H9 (cell line): ENCODE measurements around the gene MAP3K7CL. TPM values are rescaled to one million over a fixed set of nuclear protein-coding genes. Genes with fewer than 3 reads are reported as not detected.

Source experiments
- DNase-seq: peaks from one replicate; pipeline ENCODE4 v3.0.0-alpha.2; 2017
- H2AFZ ChIP-seq: one replicate; pipeline ENCODE4 v1.6.1; 2013; ENCODE audit warnings: mild to moderate bottlenecking, low read length, control low read depth, moderate library complexity
- H2AK5ac ChIP-seq: 2 replicates; pipeline ENCODE4 v1.6.1; 2013; ENCODE audit warnings: low read length, control low read depth, mixed read lengths; ENCODE audit not compliant: insufficient read length
- H2BK120ac ChIP-seq: one replicate; pipeline ENCODE4 v1.6.1; 2013; ENCODE audit warnings: low read depth, mild to moderate bottlenecking, low read length, control low read depth, inconsistent platforms; ENCODE audit not compliant: poor library complexity, severe bottlenecking
- H2BK12ac ChIP-seq: 2 replicates; pipeline ENCODE4 v1.6.1; 2013; ENCODE audit warnings: low read length, control low read depth, mixed read lengths, low read depth; ENCODE audit not compliant: insufficient read length
- H2BK15ac ChIP-seq: 2 replicates; pipeline ENCODE4 v1.6.1; 2013; ENCODE audit warnings: low read depth, low read length, control low read depth
- H2BK20ac ChIP-seq: one replicate; pipeline ENCODE4 v1.6.1; 2013; ENCODE audit warnings: low read depth, mild to moderate bottlenecking, low read length, control low read depth, inconsistent platforms; ENCODE audit not compliant: poor library complexity, severe bottlenecking
- H2BK5ac ChIP-seq: 2 replicates; pipeline ENCODE4 v1.6.1; 2013; ENCODE audit warnings: low read length, control low read depth, mixed read lengths; ENCODE audit not compliant: insufficient read length
- H3K14ac ChIP-seq: 2 replicates; pipeline ENCODE4 v1.6.1; 2013; ENCODE audit warnings: low read length, control low read depth; ENCODE audit not compliant: insufficient read depth
- H3K18ac ChIP-seq: 2 replicates; pipeline ENCODE4 v1.6.1; 2013; ENCODE audit warnings: low read depth, mild to moderate bottlenecking, mixed read lengths, low read length, control low read depth; ENCODE audit not compliant: insufficient read length
- H3K23ac ChIP-seq: 2 replicates; pipeline ENCODE4 v1.6.1; 2013; ENCODE audit warnings: low read length, control low read depth, mixed read lengths, low read depth; ENCODE audit not compliant: insufficient read length
- H3K23me2 ChIP-seq: 2 replicates; pipeline ENCODE4 v1.6.1; 2013; ENCODE audit warnings: low read depth, mild to moderate bottlenecking, mixed read lengths, low read length, control low read depth; ENCODE audit not compliant: insufficient read length, poor library complexity, severe bottlenecking
- H3K27ac ChIP-seq: 2 replicates; pipeline ENCODE4 v1.5.1; 2013; ENCODE audit warnings: low read length, control low read depth, mixed read lengths, low read depth; ENCODE audit not compliant: insufficient read length
- H3K27me3 ChIP-seq: 2 replicates; pipeline ENCODE4 v1.6.1; 2013; ENCODE audit warnings: low read length, control low read depth, inconsistent platforms; ENCODE audit not compliant: insufficient read depth
- H3K4ac ChIP-seq: 2 replicates; pipeline ENCODE4 v1.6.1; 2013; ENCODE audit warnings: low read depth, mild to moderate bottlenecking, control low read depth, inconsistent platforms, low read length, moderate library complexity
- H3K4me1 ChIP-seq: 2 replicates; pipeline ENCODE4 v1.6.1; 2013; ENCODE audit warnings: low read length, control low read depth, inconsistent platforms; ENCODE audit not compliant: insufficient read depth
- H3K4me2 ChIP-seq: 2 replicates; pipeline ENCODE4 v1.6.1; 2013; ENCODE audit warnings: low read length, control low read depth, mixed read lengths; ENCODE audit not compliant: insufficient read length, insufficient read depth
- H3K56ac ChIP-seq: 2 replicates; pipeline ENCODE4 v1.6.1; 2013; ENCODE audit warnings: low read depth, mild to moderate bottlenecking, mixed read lengths, low read length, control low read depth; ENCODE audit not compliant: insufficient read length
- H3K79me1 ChIP-seq: 2 replicates; pipeline ENCODE4 v1.6.1; 2013; ENCODE audit warnings: low read depth, mild to moderate bottlenecking, moderate library complexity, low read length, control low read depth, inconsistent platforms; ENCODE audit not compliant: insufficient read depth, poor library complexity, severe bottlenecking
- H3K79me2 ChIP-seq: 2 replicates; pipeline ENCODE4 v1.6.1; 2013; ENCODE audit warnings: low read length, control low read depth, inconsistent platforms; ENCODE audit not compliant: insufficient read depth
- H3K9ac ChIP-seq: 2 replicates; pipeline ENCODE4 v1.6.1; 2013; ENCODE audit warnings: low read length, control low read depth, mixed read lengths; ENCODE audit not compliant: insufficient read length; ENCODE audit errors: extremely low read depth
- H3K9me3 ChIP-seq: one replicate; pipeline ENCODE4 v1.6.1; 2013; ENCODE audit warnings: low read depth, low read length, inconsistent platforms; ENCODE audit not compliant: control insufficient read depth
- H3T11ph ChIP-seq: one replicate; pipeline ENCODE4 v1.6.1; 2013; ENCODE audit warnings: mild to moderate bottlenecking, low read length, control low read depth, inconsistent platforms
- H4K20me1 ChIP-seq: one replicate; pipeline ENCODE4 v1.6.1; 2013; ENCODE audit not compliant: control insufficient read depth, insufficient read length, insufficient read depth
- H4K5ac ChIP-seq: 2 replicates; pipeline ENCODE4 v1.6.1; 2013; ENCODE audit warnings: low read depth, mild to moderate bottlenecking, mixed read lengths, low read length, control low read depth; ENCODE audit not compliant: insufficient read length
- H4K8ac ChIP-seq: replicated peaks from 2 replicates; pipeline ENCODE4 v1.6.1; 2013; ENCODE audit warnings: low read length, control low read depth, mixed read lengths, low read depth; ENCODE audit not compliant: insufficient read length
- H4K91ac ChIP-seq: 2 replicates; pipeline ENCODE4 v1.6.1; 2013; ENCODE audit warnings: low read depth, mild to moderate bottlenecking, moderate library complexity, mixed read lengths, low read length, control low read depth; ENCODE audit not compliant: insufficient read length
- H3K27ac Mint-ChIP-seq, 3 experiments: 2 replicates in 2 of 3; 3 replicates in 1 of 3; pipeline ENCODE4 v1.8.0; 2020 to 2021; ENCODE audit warnings: mixed read lengths in 3 of 3, mild to moderate bottlenecking in 1 of 3, moderate library complexity in 1 of 3
- H3K27me3 Mint-ChIP-seq: 2 replicates; pipeline ENCODE4 v1.8.0; 2021; ENCODE audit warnings: low read depth, mild to moderate bottlenecking, moderate library complexity, mixed read lengths
- H3K36me3 Mint-ChIP-seq, 3 experiments: 2 replicates in 2 of 3; 3 replicates in 1 of 3; pipeline ENCODE4 v1.8.0; 2020 to 2021; ENCODE audit warnings: low read depth in 3 of 3, mixed read lengths in 3 of 3; ENCODE audit not compliant: insufficient read depth in 1 of 3
- H3K4me1 Mint-ChIP-seq, 2 experiments: 2 replicates each; pipeline ENCODE4 v1.8.0; 2020; ENCODE audit warnings: mixed read lengths in 2 of 2
- H3K4me3 Mint-ChIP-seq, 2 experiments: 2 replicates in 1 of 2; 3 replicates in 1 of 2; pipeline ENCODE4 v1.8.0; 2020 to 2021; ENCODE audit warnings: mild to moderate bottlenecking in 2 of 2, mixed read lengths in 2 of 2, moderate library complexity in 1 of 2
- H3K9me3 Mint-ChIP-seq, 2 experiments: 2 replicates in 1 of 2; 3 replicates in 1 of 2; pipeline ENCODE4 v1.8.0; 2020; ENCODE audit warnings: mild to moderate bottlenecking in 2 of 2, mixed read lengths in 2 of 2, moderate library complexity in 1 of 2
- WGBS: extraction: QIAGEN DNeasy Blood & Tissue Kit; methylation state at CpG from one replicate; pipeline ENCODE4 v1.1.7; 2013; ENCODE audit warnings: missing lambda C conversion rate, low lambda C conversion rate, mixed read lengths; ENCODE audit not compliant: insufficient read length; ENCODE audit errors: extremely low coverage; 5-methylcytosine and 5-hydroxymethylcytosine counted together
- total RNA-seq: library from RNA; stranded (reverse); gene quantifications from 2 replicates; pipeline ENCODE4 v1.2.1, GENCODE V29; 2021
- TF ChIP-seq, protein P1 (sequence below): fragments of 200-600 bp; sonication (generic); conservative IDR thresholded peaks from 3 replicates; pipeline ENCODE4 v1.8.0; 2021; ENCODE audit warnings: antibody characterized with exemption, mild to moderate bottlenecking

The MAP3K7CL gene
- total RNA-seq, 1 experiment from 2014 or later, result not detected

DNA sequence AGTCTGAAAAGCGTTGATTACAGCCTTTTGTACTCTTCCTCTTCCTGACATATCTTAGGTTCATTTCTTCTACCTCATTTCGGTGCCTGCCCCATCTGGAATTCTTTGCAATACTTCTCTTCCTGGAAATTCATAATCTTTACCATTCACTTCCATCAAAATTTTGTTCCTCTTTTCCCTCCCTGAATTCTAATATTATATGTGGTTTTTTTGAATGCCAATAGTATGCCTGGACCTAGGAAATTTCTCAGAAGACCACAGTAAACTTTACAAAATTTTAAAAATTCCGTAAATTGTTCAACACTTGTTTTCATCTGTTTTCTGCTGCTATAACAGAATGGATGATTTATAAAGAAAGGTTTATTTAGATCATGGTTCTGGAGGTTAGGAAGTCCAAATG is 76.8 kb downstream of the MAP3K7CL start:
- no peak overlapping the region for H2AK5ac ChIP-seq
- H3K4me1 Mint-ChIP-seq, result no peaks in the 10 kb centered on the region
- 0 out of 7 replicates have a peak, but pooled peaks cover 0 to 1% (median 0%) of the 10 kb centered on the region in 3 experiments for H3K36me3 Mint-ChIP-seq
- no peak overlapping the region for H3K4ac ChIP-seq
- H3K4me3 Mint-ChIP-seq, result no peak overlapping the region
- TF ChIP-seq, protein P1, sequence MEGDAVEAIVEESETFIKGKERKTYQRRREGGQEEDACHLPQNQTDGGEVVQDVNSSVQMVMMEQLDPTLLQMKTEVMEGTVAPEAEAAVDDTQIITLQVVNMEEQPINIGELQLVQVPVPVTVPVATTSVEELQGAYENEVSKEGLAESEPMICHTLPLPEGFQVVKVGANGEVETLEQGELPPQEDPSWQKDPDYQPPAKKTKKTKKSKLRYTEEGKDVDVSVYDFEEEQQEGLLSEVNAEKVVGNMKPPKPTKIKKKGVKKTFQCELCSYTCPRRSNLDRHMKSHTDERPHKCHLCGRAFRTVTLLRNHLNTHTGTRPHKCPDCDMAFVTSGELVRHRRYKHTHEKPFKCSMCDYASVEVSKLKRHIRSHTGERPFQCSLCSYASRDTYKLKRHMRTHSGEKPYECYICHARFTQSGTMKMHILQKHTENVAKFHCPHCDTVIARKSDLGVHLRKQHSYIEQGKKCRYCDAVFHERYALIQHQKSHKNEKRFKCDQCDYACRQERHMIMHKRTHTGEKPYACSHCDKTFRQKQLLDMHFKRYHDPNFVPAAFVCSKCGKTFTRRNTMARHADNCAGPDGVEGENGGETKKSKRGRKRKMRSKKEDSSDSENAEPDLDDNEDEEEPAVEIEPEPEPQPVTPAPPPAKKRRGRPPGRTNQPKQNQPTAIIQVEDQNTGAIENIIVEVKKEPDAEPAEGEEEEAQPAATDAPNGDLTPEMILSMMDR, result no peak
- H3K56ac ChIP-seq, result no peak overlapping the region
- no peak overlapping the region for H4K8ac ChIP-seq
- no peak overlapping the region for H3K18ac ChIP-seq
- H3K4me2 ChIP-seq, result no peak overlapping the region
- no peaks in the 10 kb centered on the region for H3K23me2 ChIP-seq
- no peak overlapping the region for H3K14ac ChIP-seq
- no peak overlapping the region for H2BK20ac ChIP-seq
- no peak overlapping the region for H3K27ac Mint-ChIP-seq
- no peak overlapping the region for H2BK120ac ChIP-seq
- H3K27me3 Mint-ChIP-seq, result no peaks in the 10 kb centered on the region
- no peaks in the 10 kb centered on the region for H3K9me3 ChIP-seq
- no peak overlapping the region for H3K27ac ChIP-seq
- no peak overlapping the region for H4K91ac ChIP-seq
- H3K9me3 Mint-ChIP-seq, result peaks cover 0 to 2% of the 10 kb centered on the region in 2 experiments; a peak in 1 of 5 replicates
- H3K27me3 ChIP-seq, result no peaks in the 10 kb centered on the region
- no peak overlapping the region for H3T11ph ChIP-seq
- H2AFZ ChIP-seq, result no peak overlapping the region
- H3K79me2 ChIP-seq, result no peaks in the 10 kb centered on the region
- H3K79me1 ChIP-seq, result no peaks in the 10 kb centered on the region
- no peak overlapping the region for H2BK12ac ChIP-seq
- DNase-seq, result no peak
- H3K4me1 ChIP-seq, result no peaks in the 10 kb centered on the region
- H4K20me1 ChIP-seq, result no peaks in the 10 kb centered on the region
- H2BK5ac ChIP-seq, result no peak overlapping the region
- H3K9ac ChIP-seq, result no peak overlapping the region
- H3K23ac ChIP-seq, result no peak overlapping the region
- no peak overlapping the region for H2BK15ac ChIP-seq
- no CpG with 5 or more reads among the region's 3 CpGs for WGBS
- H4K5ac ChIP-seq, result no peak overlapping the region
